GM23338 (cell line): ENCODE data around the gene RIN3. TPM values are rescaled to one million over a fixed set of nuclear protein-coding genes. Genes with fewer than 3 reads are reported as not detected.

Experiments
- ATAC-seq: fragments of 200-7000 bp; cut with Tn5 transposase; 3 replicates; pipeline ENCODE4 v1.9.1; 2020
- DNase-seq: peaks from one replicate; pipeline ENCODE4 v3.0.0-alpha.2; 2015; ENCODE audit warnings: low spot score
- H2AFZ ChIP-seq: fragments of 200-600 bp; sonication (generic); 2 replicates; pipeline ENCODE4 v1.8.0; 2016; ENCODE audit warnings: antibody characterized with exemption, mild to moderate bottlenecking, moderate library complexity
- H3F3A ChIP-seq: fragments of 200-600 bp; sonication (generic); replicated peaks from 2 replicates; pipeline ENCODE4 v1.8.0; 2017; ENCODE audit warnings: antibody characterized with exemption, mixed run types, low read depth
- H3K27ac ChIP-seq: fragments of 200-600 bp; sonication (generic); 2 replicates; pipeline ENCODE4 v1.6.1; 2016; ENCODE audit warnings: low read depth
- H3K27me3 ChIP-seq: fragments of 200-600 bp; sonication (generic); 2 replicates; pipeline ENCODE4 v1.8.0; 2016; ENCODE audit warnings: mild to moderate bottlenecking, mixed run types, moderate library complexity; ENCODE audit not compliant: insufficient read depth
- H3K36me3 ChIP-seq: fragments of 200-600 bp; sonication (generic); 2 replicates; pipeline ENCODE4 v1.8.0; 2016; ENCODE audit warnings: mild to moderate bottlenecking; ENCODE audit not compliant: insufficient read depth
- H3K4me1 ChIP-seq: fragments of 200-600 bp; sonication (generic); 2 replicates; pipeline ENCODE4 v1.8.0; 2016; ENCODE audit warnings: mild to moderate bottlenecking, moderate library complexity; ENCODE audit not compliant: insufficient read depth
- H3K4me2 ChIP-seq: fragments of 200-600 bp; sonication (generic); 2 replicates; pipeline ENCODE4 v1.7.1; 2017; ENCODE audit warnings: mixed run types
- H3K4me3 ChIP-seq: fragments of 200-600 bp; sonication (generic); 2 replicates; pipeline ENCODE4 v1.6.1; 2016; ENCODE audit warnings: mixed run types
- H3K79me2 ChIP-seq: fragments of 200-600 bp; sonication (generic); replicated peaks from 2 replicates; pipeline ENCODE4 v1.8.0; 2017; ENCODE audit warnings: mild to moderate bottlenecking; ENCODE audit not compliant: insufficient read depth
- H3K9me2 ChIP-seq: fragments of 200-600 bp; sonication (generic); 2 replicates; pipeline ENCODE4 v1.8.0; 2017; ENCODE audit not compliant: insufficient read depth
- H4K20me1 ChIP-seq: fragments of 200-600 bp; sonication (generic); replicated peaks from 2 replicates; pipeline ENCODE4 v1.8.0; 2017; ENCODE audit warnings: mild to moderate bottlenecking; ENCODE audit not compliant: insufficient read depth
- H3K27ac Mint-ChIP-seq: 2 replicates; pipeline ENCODE4 v1.8.0; 2020; ENCODE audit warnings: inconsistent platforms, mild to moderate bottlenecking, moderate library complexity, mixed read lengths
- H3K27me3 Mint-ChIP-seq: 3 replicates; pipeline ENCODE4 v1.8.0; 2022; ENCODE audit warnings: low read depth, mild to moderate bottlenecking, moderate library complexity, mixed read lengths, inconsistent platforms; ENCODE audit not compliant: insufficient read depth, poor library complexity
- H3K36me3 Mint-ChIP-seq: 3 replicates; pipeline ENCODE4 v1.8.0; 2021; ENCODE audit warnings: low read depth, mild to moderate bottlenecking, inconsistent platforms, moderate library complexity, mixed read lengths
- H3K4me1 Mint-ChIP-seq: 3 replicates; pipeline ENCODE4 v1.8.0; 2020; ENCODE audit warnings: mild to moderate bottlenecking, inconsistent platforms, mixed read lengths
- H3K4me3 Mint-ChIP-seq: 3 replicates; pipeline ENCODE4 v1.8.0; 2021; ENCODE audit warnings: moderate library complexity, mild to moderate bottlenecking, inconsistent platforms, mixed read lengths
- H3K9me3 Mint-ChIP-seq: 3 replicates; pipeline ENCODE4 v1.8.0; 2020; ENCODE audit warnings: moderate library complexity, mild to moderate bottlenecking, inconsistent platforms, mixed read lengths
- CREB1 ChIP-seq: fragments of 250-450 bp; sonication (Bioruptor Pico); IDR thresholded peaks from 2 replicates; pipeline ENCODE4 v1.5.0; 2020; ENCODE audit warnings: low read depth, mild to moderate bottlenecking, moderate library complexity
- EZH2 ChIP-seq: fragments of 200-600 bp; sonication (generic); IDR thresholded peaks from one replicate; pipeline ENCODE4 v1.8.0; 2017; ENCODE audit warnings: antibody characterized with exemption, mild to moderate bottlenecking, low read depth; ENCODE audit not compliant: unreplicated experiment
- JUNB ChIP-seq: IDR thresholded peaks from one replicate; pipeline ENCODE4 v1.6.1; 2016; ENCODE audit warnings: antibody characterized with exemption; ENCODE audit not compliant: unreplicated experiment
- STAT1 ChIP-seq: IDR thresholded peaks from one replicate; pipeline ENCODE4 v1.6.1; 2016; ENCODE audit warnings: antibody characterized with exemption; ENCODE audit not compliant: unreplicated experiment
- ZNF114 ChIP-seq: fragments of 250-450 bp; sonication (Bioruptor Pico); IDR thresholded peaks from 2 replicates; pipeline ENCODE4 v1.5.0; 2020; ENCODE audit warnings: mild to moderate bottlenecking, moderate library complexity
- ZNF331 ChIP-seq: fragments of 250-450 bp; sonication (Bioruptor Pico); IDR thresholded peaks from 2 replicates; pipeline ENCODE4 v1.5.0; 2020; ENCODE audit warnings: low read depth, mild to moderate bottlenecking, moderate library complexity
- polyA plus RNA-seq: library from polyadenylated mRNA; unstranded; fragments of >200 nt; fragmentation: Nextera tagmentation; extraction: Ambion mirVana; gene quantifications from 2 replicates; pipeline ENCODE4 v1.2.1, GENCODE V29; 2016
- total RNA-seq: library from RNA; depleted of rRNA; stranded (reverse); fragments of >200 nt; shearing (Covaris generic); gene quantifications from 2 replicates; pipeline ENCODE4 v1.2.3, GENCODE V29; 2014
- TF ChIP-seq, protein P1 (sequence below): IDR thresholded peaks from one replicate; pipeline ENCODE4 v1.6.1; 2018; ENCODE audit warnings: antibody characterized with exemption; ENCODE audit not compliant: unreplicated experiment
- TF ChIP-seq, protein P2 (sequence below): fragments of 250-450 bp; sonication (Bioruptor Pico); IDR thresholded peaks from 2 replicates; pipeline ENCODE4 v1.5.0; 2020; ENCODE audit warnings: mild to moderate bottlenecking, moderate library complexity
- TF ChIP-seq, protein P3 (sequence below): IDR thresholded peaks from 2 replicates; pipeline ENCODE4 v1.6.1; 2016; ENCODE audit warnings: antibody characterized with exemption

The RIN3 gene
- total and polyA plus RNA-seq, 2 experiments from 2014 or later = 0.97 to 1.5 TPM

DNA sequence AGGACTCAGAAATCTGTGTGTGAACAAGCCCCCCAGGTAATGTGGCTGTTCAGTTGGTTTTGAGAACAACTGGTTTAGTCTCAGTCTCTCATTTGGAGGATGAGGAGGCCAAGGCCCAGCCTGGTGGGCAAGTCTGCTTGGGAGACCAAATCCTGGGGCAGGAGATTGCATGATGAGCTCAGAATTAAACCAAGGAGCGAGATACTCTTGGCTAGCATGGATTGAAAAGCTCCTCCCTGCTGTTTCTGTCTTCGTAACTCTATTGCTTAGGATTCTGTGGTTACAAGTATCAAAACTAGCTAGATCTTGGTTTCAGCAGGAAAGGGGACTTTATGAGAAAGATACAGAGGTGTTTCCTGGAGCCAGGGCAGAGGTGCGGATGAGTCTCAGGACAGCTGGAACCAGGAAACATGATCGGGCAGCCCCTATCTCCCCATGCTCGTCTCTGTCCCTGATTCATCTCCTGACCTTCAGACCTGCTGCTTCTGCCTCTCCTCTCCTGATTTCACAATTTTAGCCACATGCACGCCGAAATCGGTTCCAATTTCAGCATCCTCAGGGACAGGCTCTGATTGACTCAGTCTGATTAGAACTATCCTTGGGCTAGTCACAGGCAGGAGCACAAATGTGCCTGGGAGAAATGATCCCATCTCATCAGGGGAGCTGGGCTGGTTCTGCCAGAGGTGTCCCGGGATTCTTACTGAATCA, 40.2 kb upstream of the RIN3 start:
- H4K20me1 ChIP-seq = no peaks in the 10 kb centered on the region
- H3K79me2 ChIP-seq = no peaks in the 10 kb centered on the region
- Mint-ChIP-seq H3K4me1 (peaks cover 36% of the 10 kb centered on the region), H3K27ac (no peak overlapping the region; the same call in 1 of the 2 replicates), H3K36me3 (peaks cover 8% of the 10 kb centered on the region; the same call in 2 of the 3 replicates), H3K27me3 (peaks cover 2% of the 10 kb centered on the region), H3K4me3 (no peak overlapping the region), H3K9me3 (peaks cover 14% of the 10 kb centered on the region)
- DNase-seq (no peak), ATAC-seq (no peak)
- peaks cover 10% of the 10 kb centered on the region; the same call in 1 of the 2 replicates for H3K9me2 ChIP-seq
- H3K4me2 ChIP-seq = no peak overlapping the region
- H3K4me3 ChIP-seq = no peak overlapping the region
- TF ChIP-seq, protein P1, sequence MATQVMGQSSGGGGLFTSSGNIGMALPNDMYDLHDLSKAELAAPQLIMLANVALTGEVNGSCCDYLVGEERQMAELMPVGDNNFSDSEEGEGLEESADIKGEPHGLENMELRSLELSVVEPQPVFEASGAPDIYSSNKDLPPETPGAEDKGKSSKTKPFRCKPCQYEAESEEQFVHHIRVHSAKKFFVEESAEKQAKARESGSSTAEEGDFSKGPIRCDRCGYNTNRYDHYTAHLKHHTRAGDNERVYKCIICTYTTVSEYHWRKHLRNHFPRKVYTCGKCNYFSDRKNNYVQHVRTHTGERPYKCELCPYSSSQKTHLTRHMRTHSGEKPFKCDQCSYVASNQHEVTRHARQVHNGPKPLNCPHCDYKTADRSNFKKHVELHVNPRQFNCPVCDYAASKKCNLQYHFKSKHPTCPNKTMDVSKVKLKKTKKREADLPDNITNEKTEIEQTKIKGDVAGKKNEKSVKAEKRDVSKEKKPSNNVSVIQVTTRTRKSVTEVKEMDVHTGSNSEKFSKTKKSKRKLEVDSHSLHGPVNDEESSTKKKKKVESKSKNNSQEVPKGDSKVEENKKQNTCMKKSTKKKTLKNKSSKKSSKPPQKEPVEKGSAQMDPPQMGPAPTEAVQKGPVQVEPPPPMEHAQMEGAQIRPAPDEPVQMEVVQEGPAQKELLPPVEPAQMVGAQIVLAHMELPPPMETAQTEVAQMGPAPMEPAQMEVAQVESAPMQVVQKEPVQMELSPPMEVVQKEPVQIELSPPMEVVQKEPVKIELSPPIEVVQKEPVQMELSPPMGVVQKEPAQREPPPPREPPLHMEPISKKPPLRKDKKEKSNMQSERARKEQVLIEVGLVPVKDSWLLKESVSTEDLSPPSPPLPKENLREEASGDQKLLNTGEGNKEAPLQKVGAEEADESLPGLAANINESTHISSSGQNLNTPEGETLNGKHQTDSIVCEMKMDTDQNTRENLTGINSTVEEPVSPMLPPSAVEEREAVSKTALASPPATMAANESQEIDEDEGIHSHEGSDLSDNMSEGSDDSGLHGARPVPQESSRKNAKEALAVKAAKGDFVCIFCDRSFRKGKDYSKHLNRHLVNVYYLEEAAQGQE = no peak
- TF ChIP-seq ZNF331 (CRISPR knock-in tag) (no peak), JUNB (no peak), ZNF114 (CRISPR knock-in tag) (no peak), CREB1 (CRISPR knock-in tag) (no peak), STAT1 (no peak), EZH2 (no peak)
- TF ChIP-seq, protein P2, sequence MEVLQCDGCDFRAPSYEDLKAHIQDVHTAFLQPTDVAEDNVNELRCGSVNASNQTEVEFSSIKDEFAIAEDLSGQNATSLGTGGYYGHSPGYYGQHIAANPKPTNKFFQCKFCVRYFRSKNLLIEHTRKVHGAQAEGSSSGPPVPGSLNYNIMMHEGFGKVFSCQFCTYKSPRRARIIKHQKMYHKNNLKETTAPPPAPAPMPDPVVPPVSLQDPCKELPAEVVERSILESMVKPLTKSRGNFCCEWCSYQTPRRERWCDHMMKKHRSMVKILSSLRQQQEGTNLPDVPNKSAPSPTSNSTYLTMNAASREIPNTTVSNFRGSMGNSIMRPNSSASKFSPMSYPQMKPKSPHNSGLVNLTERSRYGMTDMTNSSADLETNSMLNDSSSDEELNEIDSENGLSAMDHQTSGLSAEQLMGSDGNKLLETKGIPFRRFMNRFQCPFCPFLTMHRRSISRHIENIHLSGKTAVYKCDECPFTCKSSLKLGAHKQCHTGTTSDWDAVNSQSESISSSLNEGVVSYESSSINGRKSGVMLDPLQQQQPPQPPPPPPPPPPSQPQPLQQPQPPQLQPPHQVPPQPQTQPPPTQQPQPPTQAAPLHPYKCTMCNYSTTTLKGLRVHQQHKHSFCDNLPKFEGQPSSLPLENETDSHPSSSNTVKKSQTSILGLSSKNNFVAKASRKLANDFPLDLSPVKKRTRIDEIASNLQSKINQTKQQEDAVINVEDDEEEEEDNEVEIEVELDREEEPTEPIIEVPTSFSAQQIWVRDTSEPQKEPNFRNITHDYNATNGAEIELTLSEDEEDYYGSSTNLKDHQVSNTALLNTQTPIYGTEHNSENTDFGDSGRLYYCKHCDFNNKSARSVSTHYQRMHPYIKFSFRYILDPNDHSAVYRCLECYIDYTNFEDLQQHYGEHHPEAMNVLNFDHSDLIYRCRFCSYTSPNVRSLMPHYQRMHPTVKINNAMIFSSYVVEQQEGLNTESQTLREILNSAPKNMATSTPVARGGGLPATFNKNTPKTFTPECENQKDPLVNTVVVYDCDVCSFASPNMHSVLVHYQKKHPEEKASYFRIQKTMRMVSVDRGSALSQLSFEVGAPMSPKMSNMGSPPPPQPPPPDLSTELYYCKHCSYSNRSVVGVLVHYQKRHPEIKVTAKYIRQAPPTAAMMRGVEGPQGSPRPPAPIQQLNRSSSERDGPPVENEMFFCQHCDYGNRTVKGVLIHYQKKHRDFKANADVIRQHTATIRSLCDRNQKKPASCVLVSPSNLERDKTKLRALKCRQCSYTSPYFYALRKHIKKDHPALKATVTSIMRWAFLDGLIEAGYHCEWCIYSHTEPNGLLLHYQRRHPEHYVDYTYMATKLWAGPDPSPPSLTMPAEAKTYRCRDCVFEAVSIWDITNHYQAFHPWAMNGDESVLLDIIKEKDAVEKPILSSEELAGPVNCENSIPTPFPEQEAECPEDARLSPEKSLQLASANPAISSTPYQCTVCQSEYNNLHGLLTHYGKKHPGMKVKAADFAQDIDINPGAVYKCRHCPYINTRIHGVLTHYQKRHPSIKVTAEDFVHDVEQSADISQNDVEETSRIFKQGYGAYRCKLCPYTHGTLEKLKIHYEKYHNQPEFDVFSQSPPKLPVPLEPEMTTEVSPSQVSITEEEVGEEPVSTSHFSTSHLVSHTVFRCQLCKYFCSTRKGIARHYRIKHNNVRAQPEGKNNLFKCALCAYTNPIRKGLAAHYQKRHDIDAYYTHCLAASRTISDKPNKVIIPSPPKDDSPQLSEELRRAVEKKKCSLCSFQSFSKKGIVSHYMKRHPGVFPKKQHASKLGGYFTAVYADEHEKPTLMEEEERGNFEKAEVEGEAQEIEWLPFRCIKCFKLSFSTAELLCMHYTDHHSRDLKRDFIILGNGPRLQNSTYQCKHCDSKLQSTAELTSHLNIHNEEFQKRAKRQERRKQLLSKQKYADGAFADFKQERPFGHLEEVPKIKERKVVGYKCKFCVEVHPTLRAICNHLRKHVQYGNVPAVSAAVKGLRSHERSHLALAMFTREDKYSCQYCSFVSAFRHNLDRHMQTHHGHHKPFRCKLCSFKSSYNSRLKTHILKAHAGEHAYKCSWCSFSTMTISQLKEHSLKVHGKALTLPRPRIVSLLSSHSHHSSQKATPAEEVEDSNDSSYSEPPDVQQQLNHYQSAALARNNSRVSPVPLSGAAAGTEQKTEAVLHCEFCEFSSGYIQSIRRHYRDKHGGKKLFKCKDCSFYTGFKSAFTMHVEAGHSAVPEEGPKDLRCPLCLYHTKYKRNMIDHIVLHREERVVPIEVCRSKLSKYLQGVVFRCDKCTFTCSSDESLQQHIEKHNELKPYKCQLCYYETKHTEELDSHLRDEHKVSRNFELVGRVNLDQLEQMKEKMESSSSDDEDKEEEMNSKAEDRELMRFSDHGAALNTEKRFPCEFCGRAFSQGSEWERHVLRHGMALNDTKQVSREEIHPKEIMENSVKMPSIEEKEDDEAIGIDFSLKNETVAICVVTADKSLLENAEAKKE (CRISPR knock-in tag) = no peak
- TF ChIP-seq, protein P3, sequence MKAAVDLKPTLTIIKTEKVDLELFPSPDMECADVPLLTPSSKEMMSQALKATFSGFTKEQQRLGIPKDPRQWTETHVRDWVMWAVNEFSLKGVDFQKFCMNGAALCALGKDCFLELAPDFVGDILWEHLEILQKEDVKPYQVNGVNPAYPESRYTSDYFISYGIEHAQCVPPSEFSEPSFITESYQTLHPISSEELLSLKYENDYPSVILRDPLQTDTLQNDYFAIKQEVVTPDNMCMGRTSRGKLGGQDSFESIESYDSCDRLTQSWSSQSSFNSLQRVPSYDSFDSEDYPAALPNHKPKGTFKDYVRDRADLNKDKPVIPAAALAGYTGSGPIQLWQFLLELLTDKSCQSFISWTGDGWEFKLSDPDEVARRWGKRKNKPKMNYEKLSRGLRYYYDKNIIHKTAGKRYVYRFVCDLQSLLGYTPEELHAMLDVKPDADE = no peak
- H3F3A ChIP-seq = no peaks in the 10 kb centered on the region
- no peak overlapping the region for H3K27ac ChIP-seq
- H3K27me3 ChIP-seq = no peaks in the 10 kb centered on the region
- peaks cover 10% of the 10 kb centered on the region for H3K4me1 ChIP-seq
- H2AFZ ChIP-seq = peak overlapping the region; percentile 72
- no peaks in the 10 kb centered on the region for H3K36me3 ChIP-seq
